Endothelial cell of umbilical vein (primary cell): ENCODE data around the gene WAPL. TPM values are rescaled to one million over a fixed set of nuclear protein-coding genes. Genes with fewer than 3 reads are reported as not detected.

ENCODE experiments used
- BruUV-seq: library from RNA; stranded (reverse); fragments of 400-500 nt; replicated peaks from 2 replicates; lab custom pipeline; 2021; lab: Mats Ljungman, UMichigan
- CTCF ChIA-PET: fragments of 300-600, 350-600 bp; sonication (Branson Sonifier 250); formaldehyde crosslinking; loops from one replicate; lab custom pipeline; 2021; ENCODE audit warnings: antibody characterized with exemption, inconsistent platforms; lab: Charles Lee
- POLR2A ChIA-PET: fragments of 300-600, 350-600 bp; sonication (Branson Sonifier 250); formaldehyde crosslinking; loops from one replicate; lab custom pipeline; 2021; ENCODE audit warnings: antibody characterized with exemption, inconsistent platforms; lab: Charles Lee
- DNase-seq: peaks from one replicate; pipeline ENCODE4 v3.0.0-alpha.2; 2011; ENCODE audit warnings: low read depth, low spot score
- FAIRE-seq: peaks from 2 replicates; lab custom pipeline; 2011; peaks lifted over from hg19 to GRCh38; lab: Jason Lieb, UNC
- H2AFZ ChIP-seq: 2 replicates; pipeline ENCODE4 v1.6.0; 2012; ENCODE audit warnings: low read depth, low read length, control low read depth, inconsistent platforms
- H3K27ac ChIP-seq: 2 replicates; pipeline ENCODE4 v1.5.1; 2011; ENCODE audit warnings: low read depth, mild to moderate bottlenecking, control low read depth, low read length, moderate library complexity; ENCODE audit not compliant: insufficient read depth
- H3K27me3 ChIP-seq, 2 experiments: 2 replicates each; pipeline versions ENCODE4 v1.6.0 to v1.6.1; 2011; ENCODE audit warnings: low read length in 2 of 2, mixed read lengths in 1 of 2; ENCODE audit not compliant: control insufficient read depth in 2 of 2, insufficient read depth in 2 of 2
- H3K36me3 ChIP-seq, 2 experiments: 2 replicates in 1 of 2; 3 replicates in 1 of 2; pipeline ENCODE4 v1.5.1; 2011; ENCODE audit warnings: low read length in 2 of 2, mild to moderate bottlenecking in 1 of 2, moderate library complexity in 1 of 2; ENCODE audit not compliant: control insufficient read depth in 2 of 2, insufficient read depth in 2 of 2; ENCODE audit errors: extremely low read depth in 1 of 2
- H3K4me1 ChIP-seq: 3 replicates; pipeline ENCODE4 v1.5.1; 2011; ENCODE audit warnings: mild to moderate bottlenecking, low read length; ENCODE audit not compliant: control insufficient read depth, insufficient read depth; ENCODE audit errors: extremely low read depth
- H3K4me2 ChIP-seq: 2 replicates; pipeline ENCODE4 v1.6.1; 2011; ENCODE audit warnings: low read length, control low read depth, mixed read lengths; ENCODE audit not compliant: insufficient read depth
- H3K4me3 ChIP-seq, 3 experiments: fragments of 200-600 bp in 1 of 3; sonication (generic), shearing (Covaris generic) in 1 of 3; replicated peaks in 1 of 3; 2 replicates each; pipeline ENCODE4 v1.5.1; 2011 to 2016; ENCODE audit warnings: control low read depth in 3 of 3, low read length in 3 of 3, mild to moderate bottlenecking in 2 of 3, inconsistent platforms in 1 of 3, low read depth in 1 of 3, moderate library complexity in 1 of 3; ENCODE audit not compliant: insufficient read depth in 1 of 3
- H3K79me2 ChIP-seq: 2 replicates; pipeline ENCODE4 v1.6.0; 2012; ENCODE audit warnings: low read length, inconsistent platforms; ENCODE audit not compliant: control insufficient read depth, insufficient read depth
- H3K9ac ChIP-seq: replicated peaks from 2 replicates; pipeline ENCODE3; 2011; ENCODE audit warnings: low read length, control low read depth; ENCODE audit not compliant: insufficient read depth; ENCODE audit errors: extremely low read depth
- H3K9me1 ChIP-seq: replicated peaks from 3 replicates; pipeline ENCODE4 v1.6.0; 2011; ENCODE audit warnings: mild to moderate bottlenecking, low read length; ENCODE audit not compliant: control insufficient read depth, insufficient read depth; ENCODE audit errors: extremely low read depth
- H3K9me3 ChIP-seq: replicated peaks from 2 replicates; pipeline ENCODE4 v1.5.1; 2012; ENCODE audit warnings: low read length, inconsistent platforms; ENCODE audit not compliant: control insufficient read depth, insufficient read depth
- H4K20me1 ChIP-seq: replicated peaks from 2 replicates; pipeline ENCODE3; 2011; ENCODE audit warnings: mild to moderate bottlenecking, low read length; ENCODE audit not compliant: control insufficient read depth, insufficient read depth; ENCODE audit errors: extremely low read depth
- CTCF ChIP-seq, 2 donors: IDR thresholded peaks; 1 replicate in 1 of 2; 2 replicates in 1 of 2; pipeline ENCODE4 v1.5.1; 2011; ENCODE audit warnings: low read length in 2 of 2, mild to moderate bottlenecking in 2 of 2, moderate library complexity in 2 of 2, control low read depth in 1 of 2, inconsistent platforms in 1 of 2, low read depth in 1 of 2; ENCODE audit not compliant: insufficient read depth in 1 of 2; ENCODE audit errors: extremely low read depth in 1 of 2
- EZH2 ChIP-seq: IDR thresholded peaks from 2 replicates; pipeline ENCODE4 v1.6.1; 2012; ENCODE audit warnings: borderline replicate concordance, low read depth, mild to moderate bottlenecking, moderate library complexity, low read length, inconsistent platforms; ENCODE audit not compliant: severe bottlenecking
- GATA2 ChIP-seq: IDR thresholded peaks from 2 replicates; pipeline ENCODE4 v1.7.0; 2011; ENCODE audit warnings: low read depth, mild to moderate bottlenecking, moderate library complexity, mixed read lengths, low read length; ENCODE audit not compliant: insufficient read length, insufficient read depth
- JUN ChIP-seq: IDR thresholded peaks from 2 replicates; pipeline ENCODE4 v1.6.1; 2011; ENCODE audit warnings: borderline replicate concordance, low read depth; ENCODE audit not compliant: insufficient read length, insufficient read depth
- MAX ChIP-seq: IDR thresholded peaks from 2 replicates; pipeline ENCODE4 v1.6.1; 2011; ENCODE audit not compliant: insufficient read depth, insufficient read length
- MYC ChIP-seq: IDR thresholded peaks from one replicate; pipeline ENCODE4 v1.6.1; 2011; ENCODE audit warnings: mild to moderate bottlenecking, low read depth, low read length
- POLR2A ChIP-seq: IDR thresholded peaks from 2 replicates; pipeline ENCODE4 v1.6.1; 2012; ENCODE audit warnings: low read depth, mild to moderate bottlenecking, control low read depth, low read length
- dilution Hi-C: fragments of 300-500 bp; cut with MboI; formaldehyde crosslinking; loops from one replicate; pipeline ENCODE4 v1.15.0; 2019; ENCODE audit warnings: low sequenced_read_pairs; ENCODE audit not compliant: extremely low pct_ligation_motif_present
- intact Hi-C: fragments of 100-400 bp; cut with micrococcal nuclease; formaldehyde crosslinking; loops from one replicate; pipeline ENCODE4 v1.10.0; 2022
- polyA plus RNA-seq, 4 experiments: library from polyadenylated mRNA; depleted of rRNA in 3 of 4; stranded (reverse) in 3 of 4; unstranded in 1 of 4; fragments of >200 nt; gene quantifications; 2 replicates each; pipeline versions ENCODE4 v1.2.1 to v1.2.3, GENCODE V29; 2011 to 2012; ENCODE audit warnings: missing spikeins in 1 of 4
- total RNA-seq: library from RNA; stranded (reverse); gene quantifications from 2 replicates; pipeline ENCODE4 v1.2.3, GENCODE V29; 2021

WAPL gene
- total and polyA plus RNA-seq, 2 donors (not counting 3 experiments of a cell fraction or from before 2014, with no cell fraction given), result 9.2 to 35.1 TPM

GRCh38 chr10:86486856-86487255 is 34.7 kb downstream of the WAPL start:
- no peaks in the 10 kb centered on the region for H3K27me3 ChIP-seq
- H3K4me1 ChIP-seq, result no peaks in the 10 kb centered on the region
- H3K9ac ChIP-seq, result no peak overlapping the region
- POLR2A ChIA-PET, result no interaction called here
- no TSS peak for BruUV-seq
- intact Hi-C loops (no loop called here), dilution Hi-C loops (no loop called here)
- H3K9me3 ChIP-seq, result no peaks in the 10 kb centered on the region
- no peak overlapping the region for H2AFZ ChIP-seq
- H3K79me2 ChIP-seq, result peaks cover 39% of the 10 kb centered on the region
- H3K4me2 ChIP-seq, result no peak overlapping the region
- H3K27ac ChIP-seq, result no peak overlapping the region
- H4K20me1 ChIP-seq, result no peaks in the 10 kb centered on the region
- FAIRE-seq, result no peak
- H3K36me3 ChIP-seq, result peaks cover 3 to 9% of the 10 kb centered on the region in 2 experiments
- no peak for TF ChIP-seq EZH2
- H3K9me1 ChIP-seq, result no peaks in the 10 kb centered on the region
- H3K4me3 ChIP-seq, result no peak overlapping the region
- DNase-seq, result no peak
- CTCF ChIA-PET, result interaction anchor here (1.0 kb wide), 1 partner anchor 86 kb away, joined by 3 read pairs; no protein-coding TSS in a partner anchor

GRCh38 chr10:86483664-86484063 is 37.9 kb downstream of the WAPL start:
- FAIRE-seq (no peak), DNase-seq (no peak)
- H3K27me3 ChIP-seq, result no peaks in the 10 kb centered on the region
- intact Hi-C loops (no loop called here), dilution Hi-C loops (no loop called here)
- H3K27ac ChIP-seq, result no peak overlapping the region
- H3K36me3 ChIP-seq, result peaks cover 3 to 4% of the 10 kb centered on the region in 2 experiments
- H3K9ac ChIP-seq, result no peak overlapping the region
- ChIA-PET POLR2A (no interaction called here), CTCF (interaction anchor here (1.0 to 1.1 kb wide), 2 partner anchors 11 to 15 kb away, joined by 3 to 4 read pairs; no protein-coding TSS in a partner anchor)
- H3K4me1 ChIP-seq, result peaks cover 8% of the 10 kb centered on the region
- no peak overlapping the region for H3K4me3 ChIP-seq
- BruUV-seq, result no TSS peak
- H3K4me2 ChIP-seq, result no peak overlapping the region
- H2AFZ ChIP-seq, result no peak overlapping the region
- H3K9me3 ChIP-seq, result no peaks in the 10 kb centered on the region
- TF ChIP-seq CTCF (IDR thresholded peaks at IDR 0.05; ENCODE audit: extremely low read depth in 1 of 2, insufficient read depth in 1 of 2, low read depth in 1 of 2, low read length in 2 of 2) (no peak), GATA2 (no peak), POLR2A (no peak), MYC (no peak), MAX (no peak), EZH2 (no peak), JUN (no peak)
- H3K79me2 ChIP-seq, result peaks cover 33% of the 10 kb centered on the region
- no peaks in the 10 kb centered on the region for H4K20me1 ChIP-seq
- no peaks in the 10 kb centered on the region for H3K9me1 ChIP-seq
